Measurements from ENCODE around the gene MPC1.

MPC1 gene

DNA sequence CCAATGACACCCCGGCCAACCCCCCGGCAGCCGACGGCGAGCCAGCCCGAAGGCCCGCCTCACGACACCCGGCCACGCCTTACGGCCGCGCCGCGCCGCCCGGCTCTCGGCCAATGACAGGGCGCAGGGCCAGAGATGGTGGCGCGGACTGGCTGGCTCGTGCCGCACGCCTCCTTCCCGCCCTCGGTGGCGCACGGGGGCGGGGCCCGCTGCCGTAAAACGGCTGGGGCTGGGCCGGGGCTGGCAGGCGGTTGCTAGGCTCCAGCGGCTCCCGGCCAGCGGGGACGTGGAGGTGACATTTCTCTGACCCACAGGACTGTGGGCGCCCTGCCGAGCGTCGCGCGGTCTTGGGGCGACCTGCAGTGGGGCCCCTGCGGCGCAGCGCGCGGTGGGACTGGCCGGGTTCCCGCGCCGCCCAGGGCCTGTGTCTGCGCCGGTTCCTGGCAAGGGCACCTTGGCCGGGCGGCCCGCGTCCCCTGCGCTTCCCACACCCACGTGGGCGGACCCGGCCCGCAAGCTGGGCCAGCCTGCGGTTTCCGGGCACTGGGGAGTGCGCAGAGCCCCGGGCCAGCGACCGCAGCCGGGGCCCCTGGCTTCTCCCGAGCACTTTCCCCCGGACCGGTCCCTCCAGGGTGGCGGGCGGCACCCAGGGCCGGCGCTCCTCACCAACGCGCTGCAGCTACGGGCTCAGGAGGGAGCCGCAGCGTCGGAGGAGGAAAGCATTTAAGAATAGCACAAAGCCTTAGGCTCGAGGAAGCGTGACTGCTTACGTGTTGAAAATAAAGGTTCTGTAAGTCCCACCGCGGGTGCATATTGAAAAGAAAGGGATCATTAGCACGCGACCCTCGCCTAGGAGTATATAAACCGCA lies at the start of gene MPC1:
Gene MPC1 (minus strand): TSS at position 8 of the 869 bp plus-strand sequence. CDS start 64 bp downstream, outside the sequence.
- peak within 1 kb of the TSS; percentile 63 for H3K27ac ChIP-seq (ENCODE audit: low read depth, low read length)

DNA sequence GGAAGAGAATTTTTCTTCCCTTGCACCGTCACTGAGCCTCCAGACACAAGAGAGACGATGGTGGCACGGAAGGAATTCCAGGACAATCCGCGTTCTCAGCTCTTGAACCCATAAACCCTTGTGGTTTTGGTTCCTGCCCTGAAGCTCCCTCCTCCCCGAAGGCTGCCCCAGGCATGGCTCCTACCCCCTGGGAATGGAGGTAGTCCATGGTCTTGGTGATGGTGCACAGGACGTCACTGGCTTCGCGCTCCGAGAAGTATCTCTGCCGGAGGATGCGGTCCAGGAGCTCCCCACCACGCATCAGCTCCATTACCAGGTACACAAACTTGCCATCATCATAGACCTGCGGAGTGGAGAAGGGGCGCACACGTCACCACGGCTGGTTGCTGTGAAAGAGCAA lies 47.5 kb upstream of the MPC1 start:
- H3K4me2 ChIP-seq (ENCODE audit: low read length): no peak overlapping the region
- no peaks in the 10 kb centered on the region for H3K4me1 ChIP-seq (ENCODE audit: control insufficient read depth, low read length)
- TF ChIP-seq EZH2phosphoT487 (IDR thresholded peaks at IDR 0.05; ENCODE audit: borderline replicate concordance, low read length): no peak
- no peak overlapping the region for H3K27ac ChIP-seq (ENCODE audit: low read depth, low read length)
- H3K27me3 ChIP-seq (ENCODE audit: control insufficient read depth, low read length): no peaks in the 10 kb centered on the region
- no peaks in the 10 kb centered on the region for H3K79me2 ChIP-seq (ENCODE audit: control insufficient read depth, low read length)
- H3K9me2 ChIP-seq (replicated peaks; ENCODE audit: control insufficient read depth, low read length): no peaks in the 10 kb centered on the region
- no peaks in the 10 kb centered on the region for H3F3A ChIP-seq (ENCODE audit: control insufficient read depth, insufficient read depth)
- H3K9me3 ChIP-seq (ENCODE audit: control insufficient read depth, insufficient read depth, low read length): no peaks in the 10 kb centered on the region
- no peaks in the 10 kb centered on the region; the same call in 1 of the 2 replicates for H3K36me3 ChIP-seq (ENCODE audit: control insufficient read depth, low read length)
- no peaks in the 10 kb centered on the region for H4K20me1 ChIP-seq (ENCODE audit: control insufficient read depth, insufficient read depth, low read depth, low read length)
- no peak overlapping the region for H3K4me3 ChIP-seq (ENCODE audit: low read length)

More for the DNA sequence above, at the start of gene MPC1:
- Histone ChIP-seq H3K9me3 (ENCODE audit: control insufficient read depth, insufficient read depth, low read length) (no peaks in the 10 kb centered on the region), H3K9me2 (replicated peaks; ENCODE audit: control insufficient read depth, low read length) (no peaks in the 10 kb centered on the region), H4K20me1 (ENCODE audit: control insufficient read depth, insufficient read depth, low read depth, low read length) (no peaks in the 10 kb centered on the region), H3K27me3 (ENCODE audit: control insufficient read depth, low read length) (no peaks in the 10 kb centered on the region), H3F3A (ENCODE audit: control insufficient read depth, insufficient read depth) (peaks cover 4% of the 10 kb centered on the region; the same call in 1 of the 2 replicates), H3K4me3 (ENCODE audit: low read length) (peak within 1 kb of the TSS; percentile 85), H3K4me2 (ENCODE audit: low read length) (peak within 1 kb of the TSS; percentile 99), H3K79me2 (ENCODE audit: control insufficient read depth, low read length) (peaks cover 57% of the 10 kb centered on the region), H3K36me3 (ENCODE audit: control insufficient read depth, low read length) (0 out of 2 replicates have a peak, but pooled peaks cover 3% of the 10 kb centered on the region), H3K4me1 (ENCODE audit: control insufficient read depth, low read length) (peaks cover 27% of the 10 kb centered on the region)
- TF ChIP-seq EZH2phosphoT487 (IDR thresholded peaks at IDR 0.05; ENCODE audit: borderline replicate concordance, low read length) (no peak), CTCF (IDR thresholded peaks at IDR 0.05; ENCODE audit: low read depth, low read length, poor library complexity, severe bottlenecking) (no peak)

GRCh38 chr6:166424431-166424830 lies 41.7 kb upstream of the MPC1 start:
- Histone ChIP-seq H3K36me3 (ENCODE audit: control insufficient read depth, low read length) (no peaks in the 10 kb centered on the region), H3K9me2 (replicated peaks; ENCODE audit: control insufficient read depth, low read length) (no peaks in the 10 kb centered on the region), H3K9me3 (ENCODE audit: control insufficient read depth, insufficient read depth, low read length) (no peaks in the 10 kb centered on the region), H3F3A (ENCODE audit: control insufficient read depth, insufficient read depth) (no peaks in the 10 kb centered on the region), H4K20me1 (ENCODE audit: control insufficient read depth, insufficient read depth, low read depth, low read length) (no peaks in the 10 kb centered on the region), H3K4me3 (ENCODE audit: low read length) (no peak overlapping the region), H3K4me2 (ENCODE audit: low read length) (no peak overlapping the region), H3K4me1 (ENCODE audit: control insufficient read depth, low read length) (no peaks in the 10 kb centered on the region), H3K27me3 (ENCODE audit: control insufficient read depth, low read length) (no peaks in the 10 kb centered on the region), H3K27ac (ENCODE audit: low read depth, low read length) (no peak overlapping the region), H3K79me2 (ENCODE audit: control insufficient read depth, low read length) (no peaks in the 10 kb centered on the region)
- TF ChIP-seq EZH2phosphoT487 (IDR thresholded peaks at IDR 0.05; ENCODE audit: borderline replicate concordance, low read length): no peak
- TF ChIP-seq CTCF (IDR thresholded peaks at IDR 0.05; ENCODE audit: low read depth, low read length, poor library complexity, severe bottlenecking): no peak

DNA sequence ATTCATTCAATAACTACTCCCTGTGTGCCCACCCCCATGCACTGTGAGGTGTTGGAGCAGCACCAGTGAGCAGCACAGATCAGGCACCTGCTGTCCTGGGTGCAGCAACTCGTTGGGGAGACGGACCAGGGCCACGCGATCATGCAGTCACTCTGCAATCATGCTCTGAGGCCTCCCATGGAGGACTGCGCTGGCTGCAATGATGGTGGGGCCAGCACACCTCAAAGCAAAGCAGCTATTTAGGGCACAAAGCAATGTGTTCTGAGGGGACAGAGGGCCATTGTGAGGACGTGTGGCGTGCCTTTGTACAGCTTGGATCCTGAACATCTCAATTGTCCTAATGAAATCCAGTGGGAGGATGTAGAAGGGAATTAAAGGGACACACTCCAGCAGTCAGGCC lies 41.0 kb upstream of the MPC1 start:
- Histone ChIP-seq H3K36me3 (ENCODE audit: control insufficient read depth, low read length) (no peaks in the 10 kb centered on the region), H3K79me2 (ENCODE audit: control insufficient read depth, low read length) (no peaks in the 10 kb centered on the region), H3K27ac (ENCODE audit: low read depth, low read length) (no peak overlapping the region), H3K4me3 (ENCODE audit: low read length) (no peak overlapping the region), H3K4me1 (ENCODE audit: control insufficient read depth, low read length) (no peaks in the 10 kb centered on the region), H3K9me3 (ENCODE audit: control insufficient read depth, insufficient read depth, low read length) (no peaks in the 10 kb centered on the region), H3F3A (ENCODE audit: control insufficient read depth, insufficient read depth) (no peaks in the 10 kb centered on the region), H3K27me3 (ENCODE audit: control insufficient read depth, low read length) (no peaks in the 10 kb centered on the region), H3K9me2 (replicated peaks; ENCODE audit: control insufficient read depth, low read length) (no peaks in the 10 kb centered on the region), H3K4me2 (ENCODE audit: low read length) (no peak overlapping the region), H4K20me1 (ENCODE audit: control insufficient read depth, insufficient read depth, low read depth, low read length) (no peaks in the 10 kb centered on the region)
- no peak for TF ChIP-seq CTCF (IDR thresholded peaks at IDR 0.05; ENCODE audit: low read depth, low read length, poor library complexity, severe bottlenecking)
- TF ChIP-seq EZH2phosphoT487 (IDR thresholded peaks at IDR 0.05; ENCODE audit: borderline replicate concordance, low read length): no peak
